Esophagus mucosa (tissue), 1 donor: ENCODE results near the gene SETD9. TPM values are rescaled to one million over a fixed set of nuclear protein-coding genes. Genes with fewer than 3 reads are reported as not detected.

ENCODE experiments used
- ATAC-seq: fragments of 200-7000 bp; cut with Tn5 transposase; one replicate; pipeline ENCODE4 v1.9.1; 2020
- total RNA-seq: library from RNA; stranded (reverse); gene quantifications from one replicate; pipeline ENCODE4 v1.2.4, GENCODE V29; 2023
- donor health status: DM: yes; HTN: yes; CAD: no.

The SETD9 gene
- total RNA-seq, 1 donor from 2014 or later = 7.8 TPM

DNA sequence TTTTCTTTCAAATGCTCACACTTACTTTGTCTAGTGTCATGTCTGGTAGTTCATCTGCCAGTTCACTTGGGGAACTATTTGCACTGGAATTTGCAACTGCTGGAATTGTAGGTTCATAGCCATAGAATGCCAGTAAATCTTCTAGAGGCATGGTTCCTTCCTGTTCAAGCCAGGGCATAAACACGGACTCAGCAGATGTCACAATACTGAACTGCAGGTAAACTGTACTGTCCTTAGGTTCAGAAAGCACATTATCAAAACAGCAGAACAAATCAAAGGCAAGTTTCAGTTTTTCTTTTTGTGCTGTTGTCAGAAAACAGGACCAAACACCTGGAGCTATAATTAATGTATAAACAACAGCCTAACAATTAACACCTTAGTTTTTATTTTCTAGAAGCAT lies 29.5 kb downstream of the SETD9 start:
- ATAC-seq = no peak

DNA sequence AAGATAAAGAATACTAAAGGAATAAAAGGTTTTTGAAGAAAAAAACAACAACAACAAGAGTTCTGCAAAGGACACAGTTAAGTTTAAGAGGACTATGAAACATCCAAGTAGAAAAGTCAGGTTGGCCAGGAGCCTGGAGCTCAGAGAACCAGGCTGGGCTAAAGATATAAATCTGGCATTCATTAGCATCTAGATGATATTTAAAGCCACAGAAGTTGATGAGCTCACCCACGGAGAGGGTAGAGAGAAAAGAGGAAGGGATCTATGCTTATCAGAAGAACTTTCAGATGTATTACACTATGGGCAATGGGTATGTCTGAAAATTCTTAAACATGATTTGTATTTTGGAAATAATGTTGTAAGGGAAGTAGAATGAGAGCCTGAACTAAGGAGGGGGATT lies 32.6 kb downstream of the SETD9 start:
- ATAC-seq = no peak

DNA sequence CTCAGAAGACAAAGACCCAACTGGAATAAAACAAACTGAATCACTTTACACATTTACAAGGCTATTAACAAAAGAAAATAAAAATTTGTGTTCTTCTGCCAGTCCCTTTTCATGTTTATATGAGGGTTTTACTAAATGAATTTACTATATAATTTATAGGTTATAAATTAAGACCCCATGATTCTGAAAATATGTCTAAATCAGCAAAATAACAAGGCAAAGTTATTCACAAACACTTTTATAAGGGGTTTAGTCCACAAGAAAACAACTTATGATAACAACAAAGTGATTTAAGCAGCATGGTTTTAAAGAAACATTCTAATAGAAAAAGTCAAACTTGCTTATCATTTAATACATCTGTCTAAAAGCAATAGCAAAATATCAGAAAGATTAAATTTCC lies 37.7 kb downstream of the SETD9 start:
- no peak for ATAC-seq

DNA sequence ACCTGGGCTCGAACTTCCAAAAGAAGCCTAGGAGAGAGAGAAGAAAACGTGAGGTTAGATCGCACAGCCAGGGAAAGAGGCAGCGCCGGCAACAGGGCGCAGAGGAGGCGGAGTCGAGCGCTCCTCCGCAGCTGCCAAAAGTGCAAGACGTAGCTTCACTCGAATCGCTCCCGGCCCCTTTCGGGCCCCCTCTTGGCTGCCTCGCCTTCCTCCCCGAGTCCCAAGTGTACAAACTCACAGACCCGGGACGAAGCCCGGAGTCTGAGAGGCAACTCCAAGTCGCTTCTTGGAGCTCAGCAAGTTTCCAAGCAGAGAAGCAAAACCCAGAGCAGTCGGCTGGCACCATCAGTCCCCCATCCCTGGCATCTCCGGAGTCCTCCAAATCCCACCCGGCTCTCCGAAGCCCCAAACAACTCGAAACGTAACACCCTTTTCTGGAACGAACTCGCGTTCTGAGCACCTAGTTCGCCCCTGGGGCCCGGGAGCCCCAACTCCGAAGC lies 41.3 kb downstream of the SETD9 start:
- ATAC-seq = peak; percentile 65

DNA sequence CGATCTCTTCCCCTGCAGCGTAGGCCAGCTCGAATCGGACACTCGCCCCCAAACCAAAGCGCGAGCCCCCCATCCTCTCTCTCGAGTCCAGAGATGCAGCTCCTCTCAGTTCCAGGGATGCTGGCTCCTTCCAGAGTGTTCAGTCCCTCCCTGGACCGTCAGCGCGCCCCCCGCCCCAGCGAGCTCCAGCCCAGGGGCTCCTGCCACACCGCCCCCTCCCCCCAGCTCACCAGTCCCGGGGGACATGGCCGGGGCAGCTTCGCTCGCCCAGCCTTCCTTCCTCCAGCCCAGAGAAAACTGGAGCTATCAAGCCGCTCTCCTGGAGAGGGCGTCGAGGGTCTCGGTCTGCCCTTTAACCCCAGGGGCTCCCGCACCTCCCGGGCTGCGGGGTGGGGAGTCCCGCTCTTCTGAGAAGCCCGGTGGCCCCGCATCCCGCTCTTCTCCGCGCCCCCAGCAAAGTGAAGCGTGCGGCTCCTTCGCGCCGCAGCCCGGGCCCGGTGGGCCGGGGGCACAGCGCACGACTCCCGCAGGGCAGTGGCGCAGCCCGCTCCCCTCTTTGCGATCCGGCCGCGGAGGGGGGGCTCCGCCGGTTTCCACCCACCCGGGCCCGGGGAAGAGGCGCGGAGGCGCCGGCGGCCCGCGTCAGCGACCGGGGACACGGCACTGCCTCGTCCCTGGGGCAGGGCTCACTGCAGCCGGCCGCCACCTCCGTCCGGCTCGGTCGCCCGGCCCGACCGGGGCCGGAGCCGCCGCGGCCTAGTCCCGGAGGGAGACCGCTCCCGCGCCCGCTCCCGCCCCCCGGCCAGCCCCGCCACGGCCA lies 41.9 kb downstream of the SETD9 start:
- ATAC-seq = peak; percentile 61

DNA sequence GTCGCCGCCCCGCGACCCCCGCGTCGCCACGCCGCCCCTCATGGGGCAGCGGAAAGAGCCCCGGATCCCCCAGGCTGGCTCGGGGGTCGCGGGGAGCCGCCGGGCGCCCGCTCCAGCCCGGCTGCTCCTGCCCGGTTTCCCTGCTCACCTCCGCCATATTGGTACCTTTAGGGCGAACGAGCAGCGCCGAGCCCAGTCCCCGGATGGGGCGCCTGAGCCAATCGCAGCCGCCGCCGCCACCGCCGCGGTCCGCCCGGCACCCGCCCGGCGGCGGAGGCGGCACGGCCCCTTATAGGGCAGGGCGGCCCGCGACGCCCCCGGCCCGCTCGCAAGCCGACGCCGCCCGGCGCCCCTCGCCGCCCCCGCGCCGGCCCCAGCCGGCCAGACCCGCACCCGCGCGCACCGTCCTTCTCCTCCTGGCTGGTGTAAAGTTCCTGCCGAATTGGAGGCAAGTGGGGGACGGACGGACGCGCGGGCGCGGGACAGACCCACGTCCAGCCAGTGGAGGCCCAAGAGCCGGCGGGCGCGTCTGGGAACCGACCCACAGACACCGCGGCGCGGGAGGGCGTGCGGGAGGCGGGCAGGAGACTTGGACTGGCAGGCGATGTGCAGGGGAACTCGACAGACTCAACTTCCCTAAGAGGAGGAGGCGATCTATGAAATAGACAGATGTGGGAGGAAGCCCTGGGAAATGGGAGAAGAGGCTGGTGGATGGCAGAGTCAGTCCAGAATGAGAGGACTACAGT lies 42.7 kb downstream of the SETD9 start, which contains the start of gene MIER3:
Gene MIER3, minus strand, starts transcription at position 178 of the 746 bp plus-strand sequence. Its CDS starts 21 bp downstream, at position 157.
- ATAC-seq = peak; percentile 90

DNA sequence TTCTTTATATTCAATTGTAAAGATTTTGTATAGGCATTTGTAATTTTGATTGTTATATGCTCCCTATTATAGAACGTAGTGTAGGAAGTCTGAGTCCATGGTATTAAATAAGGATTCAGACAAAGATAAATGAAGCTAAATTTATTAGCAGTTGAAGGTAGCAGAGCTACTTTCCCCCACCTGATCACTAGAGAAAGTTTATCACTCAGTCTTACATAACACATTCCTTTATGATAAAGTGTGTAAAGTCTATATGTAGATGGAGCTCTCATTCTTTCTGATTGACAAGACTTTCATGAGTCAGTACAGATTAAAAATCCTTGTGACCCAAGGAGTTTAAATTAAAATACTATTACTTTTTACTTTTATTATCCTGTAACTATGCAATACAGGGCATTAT lies 44.9 kb downstream of the SETD9 start:
- ATAC-seq = no peak

DNA sequence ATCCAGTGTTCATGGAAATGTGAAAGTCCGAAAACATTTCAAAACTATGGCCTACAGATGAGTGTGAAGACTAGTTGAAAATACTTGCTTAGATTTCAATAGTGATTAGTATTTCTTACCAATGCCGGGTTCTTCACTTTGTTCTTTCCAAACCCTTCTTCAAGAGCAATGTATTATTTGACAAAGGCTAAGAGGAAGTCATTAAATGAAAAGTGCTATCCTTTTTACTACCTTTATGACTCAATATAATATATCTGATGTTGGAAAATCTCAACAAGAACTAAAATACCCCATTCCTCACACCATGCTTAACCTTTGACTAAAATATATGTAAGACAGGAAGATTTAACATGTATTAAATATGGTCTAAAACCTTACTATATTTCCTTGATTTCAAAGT lies 49.2 kb downstream of the SETD9 start:
- no peak for ATAC-seq

DNA sequence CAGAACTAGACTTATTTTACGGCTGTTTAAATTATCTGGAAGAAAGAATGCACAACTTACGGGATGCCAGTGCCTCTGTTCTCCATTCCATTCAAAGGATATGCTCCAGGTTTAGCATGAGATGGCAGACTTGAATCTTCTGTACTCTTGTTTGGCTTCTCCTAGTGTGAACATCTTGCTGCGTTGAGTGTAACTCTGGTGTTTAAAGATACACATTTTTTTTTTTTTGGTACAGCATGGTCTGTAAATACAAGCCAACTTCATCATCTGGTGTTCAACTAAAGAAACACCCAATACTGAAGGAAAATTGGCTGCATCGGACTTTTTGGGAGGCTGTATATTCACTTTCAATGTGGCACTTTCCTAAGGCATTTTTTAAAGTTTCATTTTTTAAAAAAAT lies 49.9 kb downstream of the SETD9 start:
- ATAC-seq = no peak

DNA sequence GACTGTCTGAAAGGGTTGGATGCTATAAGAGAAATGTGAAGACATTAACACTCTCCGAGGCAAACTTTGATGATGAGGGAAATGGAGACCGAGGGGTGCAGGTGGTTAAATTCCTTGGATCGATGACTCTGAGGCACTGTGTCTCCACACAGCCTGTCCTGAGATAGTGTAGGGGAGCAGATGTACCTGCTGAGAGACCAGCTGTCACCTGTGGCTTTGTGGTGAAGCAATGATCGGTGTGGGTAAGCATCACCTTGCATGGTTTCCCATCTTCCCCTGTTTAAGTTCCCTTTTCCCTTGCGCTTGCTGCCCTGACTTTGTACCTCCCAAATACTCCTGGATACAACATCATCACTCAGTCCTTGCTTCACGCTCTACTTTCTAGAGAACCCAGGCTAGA lies 52.4 kb downstream of the SETD9 start:
- no peak for ATAC-seq

DNA sequence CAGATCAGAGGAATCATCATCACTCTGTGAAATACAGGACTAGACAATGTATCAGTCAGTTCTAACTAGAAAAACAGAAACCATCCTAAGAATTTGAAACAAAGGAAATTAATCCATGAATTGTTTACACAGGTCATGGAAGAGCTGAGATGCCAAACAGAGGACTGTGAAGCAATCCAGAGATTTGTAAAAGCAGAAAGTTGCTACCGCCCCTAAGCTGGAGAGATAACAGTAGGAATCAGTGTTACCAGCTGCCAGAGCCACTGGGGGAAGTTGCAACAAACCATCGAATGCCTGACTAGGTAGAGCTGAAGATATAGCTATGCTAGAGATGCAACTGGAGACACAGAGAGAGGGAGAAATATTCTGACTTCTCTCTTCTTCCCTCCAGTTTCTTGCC lies 52.9 kb downstream of the SETD9 start:
- ATAC-seq = no peak

DNA sequence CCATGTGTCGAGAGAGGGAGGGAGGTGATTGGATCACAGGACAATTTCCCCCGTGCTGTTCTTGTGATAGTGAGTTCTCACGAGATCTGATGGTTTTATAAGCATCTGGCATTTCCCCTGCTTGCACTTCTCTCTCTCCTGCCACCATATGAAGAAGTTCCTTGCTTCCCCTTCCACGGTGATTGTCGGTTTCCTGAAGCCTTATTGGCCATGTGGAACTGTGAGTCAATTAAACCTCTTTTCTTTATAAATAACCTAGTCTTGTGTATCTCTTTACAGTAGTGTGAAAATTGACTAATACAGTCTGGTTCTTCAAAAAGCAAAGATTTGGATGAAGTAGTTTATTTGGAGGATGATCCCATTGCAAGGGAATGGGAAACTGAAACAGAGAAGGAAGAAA lies 53.9 kb downstream of the SETD9 start:
- ATAC-seq = no peak

DNA sequence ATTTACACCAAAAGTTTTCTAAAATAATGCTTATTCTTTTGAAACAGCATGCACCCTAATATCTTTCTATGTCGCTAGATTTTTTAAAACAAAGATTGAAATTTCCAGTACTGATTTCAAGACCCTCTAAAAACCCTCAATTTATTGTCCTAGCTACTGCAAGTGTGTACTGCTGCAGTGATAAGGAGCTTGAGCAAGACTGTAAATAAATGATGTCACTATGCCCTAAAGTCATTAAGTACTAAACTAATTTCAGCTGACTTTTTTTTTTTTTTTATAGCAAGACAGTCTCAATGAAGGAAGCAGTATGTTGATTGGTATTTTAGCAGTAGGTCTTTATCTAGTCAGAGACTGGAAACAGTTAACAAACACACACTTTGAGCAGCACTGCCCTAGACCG lies 54.8 kb downstream of the SETD9 start:
- ATAC-seq = no peak

Other genes with a start within 250 kb of the SETD9 start
- gene MAP3K1, start 94.0 kb upstream of the SETD9 start, total RNA-seq = 15.5 TPM
- 10.2 TPM for gene MIER3, start 42.5 kb downstream of the SETD9 start, total RNA-seq